ENCODE data around the gene ZBTB5. TPM values are rescaled to one million over a fixed set of nuclear protein-coding genes. Genes with fewer than 3 reads are reported as not detected.
A peak's percentile ranks its signal among the peaks of the same experiment; 100 is the strongest.

The ZBTB5 gene
- total RNA-seq, 1 donor from 2014 or later = 11.3 TPM

- no peak overlapping the region for H3K27ac Mint-ChIP-seq (ENCODE audit: unreplicated experiment)
Measured at GRCh38 chr9:37425298-37425752, 39.9 kb downstream of the ZBTB5 start.

GRCh38 chr9:37424686-37425297 is 40.5 kb downstream of the ZBTB5 start:
- Histone ChIP-seq H3K4me1 (ENCODE audit: insufficient read depth, low read length) (peaks cover 30% of the 10 kb centered on the region), H3K79me2 (ENCODE audit: insufficient read depth, low read length) (peaks cover 30% of the 10 kb centered on the region), H3K36me3 (ENCODE audit: insufficient read depth, low read length) (peaks cover 10% of the 10 kb centered on the region), H3K9ac (ENCODE audit: low read length) (no peak overlapping the region), H2AFZ (ENCODE audit: low read depth, low read length) (no peak overlapping the region), H3K4me3 (ENCODE audit: insufficient read depth, low read depth, low read length) (no peak overlapping the region), H3K4me2 (ENCODE audit: low read length) (peak overlapping the region; percentile 91), H4K20me1 (ENCODE audit: insufficient read depth, low read length) (peaks cover 47% of the 10 kb centered on the region), H3K27ac (ENCODE audit: low read depth, low read length) (no peak overlapping the region), H3K27me3 (ENCODE audit: insufficient read depth, low read length) (no peaks in the 10 kb centered on the region), H3K9me3 (ENCODE audit: insufficient read depth, low read depth, low read length) (no peaks in the 10 kb centered on the region)
- Mint-ChIP-seq H3K4me1 (ENCODE audit: low read depth, unreplicated experiment) (peaks cover 4% of the 10 kb centered on the region), H3K36me3 (ENCODE audit: low read depth, unreplicated experiment) (peaks cover 8% of the 10 kb centered on the region), H3K27ac (ENCODE audit: unreplicated experiment) (no peak overlapping the region), H3K4me3 (ENCODE audit: unreplicated experiment) (no peak overlapping the region), H3K9me3 (ENCODE audit: unreplicated experiment) (no peaks in the 10 kb centered on the region), H3K27me3 (ENCODE audit: low read depth, unreplicated experiment) (no peaks in the 10 kb centered on the region)
- no peak for FAIRE-seq
- DNase-seq (ENCODE audit: low read depth) = no peak
- no peak for TF ChIP-seq CTCF (IDR thresholded peaks at IDR 0.05; ENCODE audit: insufficient read depth, low read depth, low read length)
- TF ChIP-seq EZH2 (IDR thresholded peaks at IDR 0.05; ENCODE audit: insufficient read depth, low read length) = no peak

More at GRCh38 chr9:37425298-37425752, 39.9 kb downstream of the ZBTB5 start:
- no peak for FAIRE-seq
- Mint-ChIP-seq H3K9me3 (ENCODE audit: unreplicated experiment) (no peaks in the 10 kb centered on the region), H3K4me3 (ENCODE audit: unreplicated experiment) (no peak overlapping the region), H3K4me1 (ENCODE audit: low read depth, unreplicated experiment) (peaks cover 4% of the 10 kb centered on the region), H3K36me3 (ENCODE audit: low read depth, unreplicated experiment) (peaks cover 8% of the 10 kb centered on the region), H3K27me3 (ENCODE audit: low read depth, unreplicated experiment) (no peaks in the 10 kb centered on the region)
- TF ChIP-seq CTCF (IDR thresholded peaks at IDR 0.05; ENCODE audit: insufficient read depth, low read depth, low read length) = no peak
- no peak for TF ChIP-seq EZH2 (IDR thresholded peaks at IDR 0.05; ENCODE audit: insufficient read depth, low read length)
- H2AFZ ChIP-seq (ENCODE audit: low read depth, low read length) = no peak overlapping the region
- H3K79me2 ChIP-seq (ENCODE audit: insufficient read depth, low read length) = peaks cover 30% of the 10 kb centered on the region
- H3K9ac ChIP-seq (ENCODE audit: low read length) = no peak overlapping the region
- no peak overlapping the region for H3K27ac ChIP-seq (ENCODE audit: low read depth, low read length)
- H3K36me3 ChIP-seq (ENCODE audit: insufficient read depth, low read length) = peaks cover 10% of the 10 kb centered on the region
- H3K4me2 ChIP-seq (ENCODE audit: low read length) = peak overlapping the region; percentile 91
- H3K9me3 ChIP-seq (ENCODE audit: insufficient read depth, low read depth, low read length) = no peaks in the 10 kb centered on the region
- H3K4me1 ChIP-seq (ENCODE audit: insufficient read depth, low read length) = peaks cover 30% of the 10 kb centered on the region
- no peak for DNase-seq (ENCODE audit: low read depth)
- H3K4me3 ChIP-seq (ENCODE audit: insufficient read depth, low read depth, low read length) = no peak overlapping the region
- no peaks in the 10 kb centered on the region for H3K27me3 ChIP-seq (ENCODE audit: insufficient read depth, low read length)
- peaks cover 47% of the 10 kb centered on the region for H4K20me1 ChIP-seq (ENCODE audit: insufficient read depth, low read length)

GRCh38 chr9:37424204-37424685 is 41.0 kb downstream of the ZBTB5 start:
- no peaks in the 10 kb centered on the region for H3K9me3 ChIP-seq (ENCODE audit: insufficient read depth, low read depth, low read length)
- H3K4me3 ChIP-seq (ENCODE audit: insufficient read depth, low read depth, low read length) = no peak overlapping the region
- Mint-ChIP-seq H3K4me3 (ENCODE audit: unreplicated experiment) (peak overlapping the region; percentile 94), H3K36me3 (ENCODE audit: low read depth, unreplicated experiment) (peaks cover 8% of the 10 kb centered on the region), H3K27ac (ENCODE audit: unreplicated experiment) (no peak overlapping the region), H3K27me3 (ENCODE audit: low read depth, unreplicated experiment) (no peaks in the 10 kb centered on the region), H3K9me3 (ENCODE audit: unreplicated experiment) (no peaks in the 10 kb centered on the region), H3K4me1 (ENCODE audit: low read depth, unreplicated experiment) (peaks cover 4% of the 10 kb centered on the region)
- no peak for DNase-seq (ENCODE audit: low read depth)
- peaks cover 44% of the 10 kb centered on the region for H4K20me1 ChIP-seq (ENCODE audit: insufficient read depth, low read length)
- no peak for FAIRE-seq
- H3K36me3 ChIP-seq (ENCODE audit: insufficient read depth, low read length) = peaks cover 10% of the 10 kb centered on the region
- H3K4me1 ChIP-seq (ENCODE audit: insufficient read depth, low read length) = peaks cover 30% of the 10 kb centered on the region
- TF ChIP-seq EZH2 (IDR thresholded peaks at IDR 0.05; ENCODE audit: insufficient read depth, low read length) = no peak
- TF ChIP-seq CTCF (IDR thresholded peaks at IDR 0.05; ENCODE audit: insufficient read depth, low read depth, low read length) = no peak
- H3K27ac ChIP-seq (ENCODE audit: low read depth, low read length) = no peak overlapping the region
- H3K27me3 ChIP-seq (ENCODE audit: insufficient read depth, low read length) = no peaks in the 10 kb centered on the region
- H3K79me2 ChIP-seq (ENCODE audit: insufficient read depth, low read length) = peaks cover 30% of the 10 kb centered on the region
- H3K4me2 ChIP-seq (ENCODE audit: low read length) = peak overlapping the region; percentile 91
- H2AFZ ChIP-seq (ENCODE audit: low read depth, low read length) = no peak overlapping the region
- H3K9ac ChIP-seq (ENCODE audit: low read length) = no peak overlapping the region

All from astrocyte (in vitro differentiated cells and primary cell).